Gastrocnemius medialis (tissue), 4 donors: ENCODE results near the gene MEGF10. TPM values are rescaled to one million over a fixed set of nuclear protein-coding genes. Genes with fewer than 3 reads are reported as not detected.

Experiments used
- ATAC-seq, 2 donors: fragments of 150-250 bp; one replicate each; pipeline ENCODE4 v1.9.1; 2016
- DNase-seq, 2 donors: peaks; one replicate each; pipeline ENCODE4 v3.0.0-alpha.2; 2019
- H3K27ac ChIP-seq, 4 donors: fragments of 200-600 bp; sonication (generic); 1 replicate in 1 of 4; 2 replicates in 3 of 4; pipeline ENCODE4 v1.5.1; 2016 to 2018; ENCODE audit warnings: mild to moderate bottlenecking in 2 of 4, moderate library complexity in 1 of 4
- H3K27me3 ChIP-seq, 3 donors: fragments of 200-600 bp; sonication (generic) in 2 of 3; 1 replicate in 1 of 3; 2 replicates in 2 of 3; pipeline versions ENCODE4 v1.5.1 to v1.6.0; 2016 to 2019; ENCODE audit warnings: mild to moderate bottlenecking in 1 of 3, moderate library complexity in 1 of 3
- H3K36me3 ChIP-seq, 2 donors: fragments of 200-600 bp; sonication (generic) in 1 of 2; one replicate each; pipeline ENCODE4 v1.5.1; 2017 to 2018
- H3K4me1 ChIP-seq, 2 donors: fragments of 200-600 bp; sonication (generic) in 1 of 2; one replicate each; pipeline ENCODE4 v1.5.1; 2016 to 2017; ENCODE audit warnings: mild to moderate bottlenecking in 2 of 2
- H3K4me3 ChIP-seq, 4 donors: fragments of 200-600 bp; sonication (generic) in 3 of 4; 1 replicate in 1 of 4; 2 replicates in 3 of 4; pipeline ENCODE4 v1.5.1; 2016 to 2019; ENCODE audit warnings: mild to moderate bottlenecking in 2 of 4
- H3K9me3 ChIP-seq, 3 donors: fragments of 200-600 bp; sonication (generic) in 2 of 3; 1 replicate in 1 of 3; 2 replicates in 2 of 3; pipeline ENCODE4 v1.5.1; 2016 to 2019
- CTCF ChIP-seq, 5 experiments: fragments of 450-650 bp in 3 of 5; fragments of 200-600 bp in 2 of 5; sonication (generic) in 2 of 5; IDR thresholded peaks in 4 of 5; conservative IDR thresholded peaks in 1 of 5; 1 replicate in 4 of 5; 2 replicates in 1 of 5; pipeline ENCODE4 v1.5.1; 2016 to 2019; ENCODE audit warnings: antibody characterized with exemption in 5 of 5, mild to moderate bottlenecking in 3 of 5, moderate library complexity in 3 of 5
- POLR2A ChIP-seq, 2 donors: fragments of 450-650 bp; IDR thresholded peaks; one replicate each; pipeline ENCODE4 v1.6.1; 2017; ENCODE audit warnings: antibody characterized with exemption in 2 of 2, mild to moderate bottlenecking in 2 of 2, moderate library complexity in 2 of 2
- in situ Hi-C, 4 donors: fragments of 200-750 bp; cut with MboI; loops; one replicate each; pipeline versions ENCODE4 v1.15.0 to v1.8.0; 2017; ENCODE audit warnings: low sequenced_read_pairs in 4 of 4
- intact Hi-C: fragments of 100-400 bp; cut with DNase I; formaldehyde crosslinking; loops from one replicate; pipeline ENCODE4 v1.15.1; 2023; ENCODE audit warnings: low total_unique reads
- total RNA-seq, 4 donors: library from RNA; depleted of rRNA; stranded (reverse); fragments of >200 nt; gene quantifications; one replicate each; pipeline versions ENCODE4 v1.1.0 to v1.2.3, GENCODE V29; 2016

The MEGF10 gene
- total RNA-seq, 4 donors from 2014 or later: 6.7 to 25.4 (median 15.7) TPM

- H3K27ac ChIP-seq: no peak overlapping the region
- ATAC-seq: no peak
- in situ Hi-C loops (no loop called here), intact Hi-C loops (no loop called here)
- H3K4me3 ChIP-seq: no peak overlapping the region
- H3K9me3 ChIP-seq: no peaks in the 10 kb centered on the region
- no peaks in the 10 kb centered on the region for H3K27me3 ChIP-seq
- no peak for TF ChIP-seq POLR2A (IDR thresholded peaks at IDR 0.05)
- TF ChIP-seq CTCF (IDR thresholded peaks at IDR 0.05 in 4 of 5, conservative IDR thresholded peaks at IDR 0.05 in 1 of 5): no peak
- H3K4me1 ChIP-seq: no peaks in the 10 kb centered on the region
- no peak for DNase-seq
- no peaks in the 10 kb centered on the region for H3K36me3 ChIP-seq
Observed at GRCh38 chr5:127508644-127509373, 218.2 kb downstream of the MEGF10 start.

Other genes with a start within 250 kb of the MEGF10 start
- 1 to 10 TPM; 2.1 to 3.6 (median 3.3) TPM for gene C5orf63, start 217.3 kb upstream of the MEGF10 start, total RNA-seq
- gene PRRC1, start 226.8 kb downstream of the MEGF10 start, total RNA-seq: 10 to 100 TPM in 2 of 4 donors, 1 to 10 TPM in 2; 9.7 to 17.8 (median 10.3) TPM